A673 (cell line): ENCODE results near the gene RAB3A. TPM values are rescaled to one million over a fixed set of nuclear protein-coding genes. Genes with fewer than 3 reads are reported as not detected.

Experiments used
- BruUV-seq: library from RNA; stranded (reverse); fragments of 400-500 nt; replicated peaks from 2 replicates; lab custom pipeline; 2021; lab: Mats Ljungman, UMichigan
- CTCF ChIA-PET: fragments of 300-600 bp; sonication (Branson Sonifier 250); formaldehyde crosslinking; loops from one replicate; lab custom pipeline; 2022; ENCODE audit warnings: antibody characterized with exemption; lab: Charles Lee
- POLR2A ChIA-PET: fragments of 300-600 bp; sonication (Branson Sonifier 250); formaldehyde crosslinking; loops from one replicate; lab custom pipeline; 2022; ENCODE audit warnings: antibody characterized with exemption; ENCODE audit not compliant: low non-redundant PET; lab: Charles Lee
- DNase-seq: peaks from one replicate; pipeline ENCODE4 v3.0.0-alpha.2; 2015; ENCODE audit warnings: low spot score
- H3K27ac ChIP-seq: fragments of 200-600 bp; sonication (generic); 2 replicates; pipeline ENCODE4 v1.5.1; 2016; ENCODE audit warnings: mixed run types, low read depth, mild to moderate bottlenecking, mixed read lengths, antibody characterized with exemption, low read length; ENCODE audit not compliant: poor library complexity, severe bottlenecking
- H3K27me3 ChIP-seq: fragments of 200-600 bp; sonication (generic); replicated peaks from 2 replicates; pipeline ENCODE4 v1.6.1; 2017; ENCODE audit warnings: mixed run types, low read depth, mild to moderate bottlenecking, mixed read lengths, antibody characterized with exemption, low read length; ENCODE audit not compliant: insufficient read depth, poor library complexity
- H3K36me3 ChIP-seq: fragments of 200-600 bp; sonication (generic); 2 replicates; pipeline ENCODE4 v1.6.1; 2016; ENCODE audit warnings: mixed run types, mild to moderate bottlenecking, mixed read lengths, antibody characterized with exemption, low read length; ENCODE audit not compliant: insufficient read depth, poor library complexity, severe bottlenecking
- H3K4me1 ChIP-seq: fragments of 200-600 bp; sonication (generic); 2 replicates; pipeline ENCODE4 v1.6.1; 2017; ENCODE audit warnings: mixed run types, mild to moderate bottlenecking, mixed read lengths, antibody characterized with exemption, low read length; ENCODE audit not compliant: insufficient read depth, poor library complexity, severe bottlenecking
- H3K4me3 ChIP-seq: fragments of 200-600 bp; sonication (generic); 2 replicates; pipeline ENCODE4 v1.5.1; 2016; ENCODE audit warnings: low read depth, mixed run types, mild to moderate bottlenecking, mixed read lengths, low read length; ENCODE audit not compliant: poor library complexity, severe bottlenecking
- H3K9me3 ChIP-seq: fragments of 200-600 bp; sonication (generic); 2 replicates; pipeline ENCODE4 v1.6.1; 2016; ENCODE audit warnings: mixed run types, low read depth, mild to moderate bottlenecking, mixed read lengths, antibody characterized with exemption, low read length; ENCODE audit not compliant: poor library complexity, severe bottlenecking
- EZH2 ChIP-seq: fragments of 200-600 bp; sonication (generic); IDR thresholded peaks from 2 replicates; pipeline ENCODE4 v1.6.1; 2017; ENCODE audit warnings: borderline replicate concordance, low read depth, mild to moderate bottlenecking, mixed read lengths, antibody characterized with exemption, low read length; ENCODE audit not compliant: poor library complexity, severe bottlenecking
- intact Hi-C: fragments of 100-400 bp; cut with micrococcal nuclease; formaldehyde crosslinking; loops from one replicate; pipeline ENCODE4 v1.10.0; 2022; ENCODE audit not compliant: unreplicated experiment
- total RNA-seq: library from RNA; stranded (reverse); gene quantifications from 2 replicates; pipeline ENCODE4 v1.2.3, GENCODE V29; 2021
- TF ChIP-seq, protein P1 (sequence below): fragments of 300-800, 200-600 bp; sonication (generic); conservative IDR thresholded peaks from 2 replicates; pipeline ENCODE4 v1.5.1; 2017; ENCODE audit warnings: low read depth, mild to moderate bottlenecking, antibody characterized with exemption, low read length, moderate library complexity, mixed read lengths

RAB3A gene
- total RNA-seq, 1 experiment from 2014 or later, result 2.9 TPM

DNA sequence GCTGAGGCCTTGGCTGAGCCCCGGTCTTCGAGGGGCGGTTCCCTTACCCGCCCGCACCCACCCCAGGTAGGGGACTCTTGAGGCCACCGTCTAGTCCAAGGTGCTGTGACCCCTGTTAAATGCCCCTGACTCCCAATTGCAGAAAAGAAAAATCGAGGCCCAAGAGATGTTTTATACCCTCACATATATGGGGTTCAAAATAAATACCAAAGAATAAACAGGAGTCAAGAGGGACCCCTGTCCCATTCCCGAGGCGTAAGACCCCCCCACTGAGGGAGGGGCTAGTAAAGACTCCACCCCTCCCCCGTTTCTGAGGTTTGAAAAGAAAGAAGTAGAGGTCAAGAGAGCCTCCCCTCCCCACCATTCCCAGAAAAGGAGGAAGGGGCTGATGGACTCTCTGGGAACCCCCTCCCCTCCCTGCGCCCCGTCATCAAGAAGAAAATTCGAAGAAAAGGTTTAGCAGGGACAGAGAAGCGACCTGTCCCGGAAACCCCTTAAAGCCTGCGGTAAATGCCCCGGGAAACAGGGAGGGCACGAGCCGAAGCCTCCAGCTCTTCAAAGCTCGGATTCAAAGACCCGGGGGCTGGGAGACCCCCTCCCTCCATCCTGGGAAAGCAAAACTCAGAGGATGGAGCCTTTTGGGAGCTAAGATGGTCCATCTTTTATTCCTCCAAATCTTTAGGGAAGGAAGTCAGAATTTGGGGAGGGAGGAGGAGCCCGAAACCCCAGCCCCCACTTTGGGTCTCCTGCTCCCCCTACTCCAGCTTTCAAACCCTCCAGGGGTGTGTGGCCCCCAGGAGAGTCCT lies 755 bp upstream of the RAB3A start:
- H3K9me3 ChIP-seq, result no peaks in the 10 kb centered on the region
- CTCF ChIA-PET, result interaction anchor here (0.6 to 2.3 kb wide), 2 partner anchors 47 to 68 kb away, joined by 3 to 6 read pairs; no protein-coding TSS in a partner anchor
- peaks cover 12% of the 10 kb centered on the region for H3K4me1 ChIP-seq
- peak overlapping the region; percentile 86 for H3K27ac ChIP-seq
- POLR2A ChIA-PET, result no interaction called here
- H3K27me3 ChIP-seq, result no peaks in the 10 kb centered on the region
- H3K4me3 ChIP-seq, result peak overlapping the region; percentile 60
- H3K36me3 ChIP-seq, result no peaks in the 10 kb centered on the region
- peak; percentile 77 for DNase-seq
- TF ChIP-seq, protein P1, sequence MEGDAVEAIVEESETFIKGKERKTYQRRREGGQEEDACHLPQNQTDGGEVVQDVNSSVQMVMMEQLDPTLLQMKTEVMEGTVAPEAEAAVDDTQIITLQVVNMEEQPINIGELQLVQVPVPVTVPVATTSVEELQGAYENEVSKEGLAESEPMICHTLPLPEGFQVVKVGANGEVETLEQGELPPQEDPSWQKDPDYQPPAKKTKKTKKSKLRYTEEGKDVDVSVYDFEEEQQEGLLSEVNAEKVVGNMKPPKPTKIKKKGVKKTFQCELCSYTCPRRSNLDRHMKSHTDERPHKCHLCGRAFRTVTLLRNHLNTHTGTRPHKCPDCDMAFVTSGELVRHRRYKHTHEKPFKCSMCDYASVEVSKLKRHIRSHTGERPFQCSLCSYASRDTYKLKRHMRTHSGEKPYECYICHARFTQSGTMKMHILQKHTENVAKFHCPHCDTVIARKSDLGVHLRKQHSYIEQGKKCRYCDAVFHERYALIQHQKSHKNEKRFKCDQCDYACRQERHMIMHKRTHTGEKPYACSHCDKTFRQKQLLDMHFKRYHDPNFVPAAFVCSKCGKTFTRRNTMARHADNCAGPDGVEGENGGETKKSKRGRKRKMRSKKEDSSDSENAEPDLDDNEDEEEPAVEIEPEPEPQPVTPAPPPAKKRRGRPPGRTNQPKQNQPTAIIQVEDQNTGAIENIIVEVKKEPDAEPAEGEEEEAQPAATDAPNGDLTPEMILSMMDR, result no peak
- TF ChIP-seq EZH2, result no peak
- intact Hi-C loops, result loop anchor here (5.0 kb wide), 2 partner anchors 118 to 213 kb away; partner anchors contain the start of genes LSM4 and SSBP4
- BruUV-seq, result no TSS peak

DNA sequence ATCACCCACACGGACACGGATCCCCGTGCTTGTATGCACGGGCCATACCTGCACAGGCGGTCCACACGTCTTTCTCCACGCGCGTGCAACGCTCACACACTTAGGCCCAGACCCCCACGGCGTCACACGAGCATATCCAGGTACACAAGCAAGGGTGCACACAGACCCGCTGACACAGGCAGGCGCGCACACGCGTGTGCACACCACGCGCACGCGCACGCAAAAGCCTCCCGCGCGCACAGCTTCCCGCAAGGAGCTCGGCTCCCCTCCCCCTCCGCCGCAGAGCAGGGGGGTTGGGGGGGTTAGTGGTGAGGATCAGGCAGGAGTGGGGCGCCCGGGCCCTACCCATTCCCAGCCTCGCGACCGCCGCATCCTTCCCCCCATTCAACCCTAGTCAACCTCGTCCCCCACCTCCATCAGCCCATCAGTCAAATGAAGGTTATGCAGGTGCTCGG lies 407 bp downstream of the RAB3A start:
- Histone ChIP-seq H3K4me3 (peak overlapping the region; percentile 60), H3K27ac (peak overlapping the region; percentile 31), H3K36me3 (peaks cover 7% of the 10 kb centered on the region), H3K4me1 (peaks cover 12% of the 10 kb centered on the region), H3K27me3 (no peaks in the 10 kb centered on the region), H3K9me3 (no peaks in the 10 kb centered on the region)
- no peak for TF ChIP-seq EZH2
- TF ChIP-seq, protein P1, result no peak
- ChIA-PET POLR2A (no interaction called here), CTCF (interaction anchor here (1.0 to 2.3 kb wide), 2 partner anchors 48 to 125 kb away, joined by 4 to 6 read pairs; no protein-coding TSS in a partner anchor)
- DNase-seq, result peak; percentile 54
- intact Hi-C loops, result loop anchor here (5.0 kb wide), 2 partner anchors 119 to 214 kb away; partner anchors contain the start of genes LSM4 and SSBP4
- no TSS peak for BruUV-seq

DNA sequence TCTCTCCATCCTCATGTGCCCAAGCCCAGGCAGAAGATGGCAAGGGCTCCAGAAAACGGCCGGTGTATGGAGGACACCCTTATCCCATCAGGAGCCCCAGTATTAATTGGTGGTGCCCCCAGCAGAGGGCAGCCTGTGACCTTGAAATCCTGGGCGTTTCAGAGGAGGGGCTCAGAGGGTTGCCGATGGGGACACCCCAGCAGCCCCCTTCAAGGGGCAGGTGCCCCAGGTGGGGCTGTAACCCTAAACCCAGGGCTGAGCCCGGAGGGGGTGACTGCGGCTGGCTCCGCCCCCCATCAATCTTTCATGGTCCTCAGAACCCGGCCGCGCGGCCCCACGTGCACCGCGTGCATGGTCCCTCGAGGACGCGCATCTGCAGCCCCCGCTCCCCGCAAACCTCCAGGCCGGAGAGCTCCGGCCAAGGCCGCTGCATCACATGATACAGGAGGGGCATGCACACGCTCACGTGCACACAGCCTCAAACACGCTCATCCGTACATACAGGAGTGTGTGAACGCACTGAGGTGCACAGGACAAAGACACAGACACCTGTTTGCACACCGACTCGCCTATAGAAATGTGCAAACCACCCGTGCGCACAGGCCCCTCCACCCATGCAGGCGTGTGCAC lies 949 bp downstream of the RAB3A start:
- H3K27ac ChIP-seq, result no peak overlapping the region
- H3K4me1 ChIP-seq, result peaks cover 12% of the 10 kb centered on the region
- H3K9me3 ChIP-seq, result no peaks in the 10 kb centered on the region
- no TSS peak for BruUV-seq
- peak; percentile 39 for DNase-seq
- ChIA-PET CTCF (interaction anchor here (1.0 kb wide), 1 partner anchor 125 kb away, joined by 4 read pairs; no protein-coding TSS in a partner anchor), POLR2A (no interaction called here)
- H3K36me3 ChIP-seq, result peaks cover 12% of the 10 kb centered on the region
- H3K4me3 ChIP-seq, result peak overlapping the region; percentile 60
- TF ChIP-seq, protein P1, result peak; percentile 46
- no peak for TF ChIP-seq EZH2
- H3K27me3 ChIP-seq, result no peaks in the 10 kb centered on the region
- intact Hi-C loops, result loop anchor here (5.0 kb wide), 2 partner anchors 119 to 214 kb away; partner anchors contain the start of genes LSM4 and SSBP4
